ENCODE measurements around the gene NCKAP5. TPM values are rescaled to one million over a fixed set of nuclear protein-coding genes. Genes with fewer than 3 reads are reported as not detected.

Gene NCKAP5
- total and polyA plus RNA-seq, 11 donors = 0.51 to 10.5 (median 5.2) TPM

DNA sequence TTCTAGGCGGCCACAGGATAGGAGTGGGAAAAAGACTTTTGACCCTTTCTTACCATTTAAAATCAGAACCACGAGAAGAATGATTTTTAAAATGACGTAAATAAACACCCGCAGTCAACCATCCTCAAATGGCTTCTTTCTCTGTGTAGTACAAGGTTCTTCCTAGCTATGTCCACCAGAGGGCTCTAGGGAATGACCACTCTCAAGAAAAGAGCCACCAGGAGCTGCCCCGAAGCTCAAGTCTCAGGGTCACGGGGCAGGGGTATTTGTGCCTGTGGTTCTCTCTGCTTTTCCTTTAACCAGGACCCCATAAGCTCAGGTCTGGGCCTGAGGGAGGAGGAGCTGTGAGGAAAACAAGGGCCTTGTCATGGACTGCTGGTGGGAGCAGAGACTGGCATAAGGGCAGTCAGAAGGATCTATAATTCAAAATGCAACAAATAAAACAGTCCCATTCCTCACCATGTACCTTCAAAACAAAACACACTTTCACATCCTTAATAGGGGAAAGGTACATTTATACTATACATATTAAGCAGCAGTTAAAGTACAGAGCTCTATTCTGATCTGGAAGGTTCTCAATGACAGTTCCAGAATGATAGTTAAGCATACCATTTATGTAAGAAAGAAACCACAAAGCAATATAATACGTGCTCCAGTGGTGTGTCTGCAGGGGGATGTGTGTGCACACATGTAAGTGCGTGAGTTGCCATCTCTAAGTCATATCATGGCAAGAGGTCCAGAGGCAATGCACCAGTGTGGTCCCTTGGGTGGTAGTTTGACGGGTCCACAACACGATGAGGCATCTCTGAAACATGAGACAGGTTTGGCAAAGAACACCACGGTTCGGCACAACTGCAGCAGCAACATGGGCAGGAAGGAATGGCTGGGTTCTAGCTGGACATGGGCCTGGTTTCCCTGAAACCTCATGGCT is 916.9 kb downstream of the NCKAP5 start:
- H3K4me3 ChIP-seq = no peak overlapping the region
- H3K36me3 ChIP-seq = no peaks in the 10 kb centered on the region
- DNase-seq (no peak), ATAC-seq (peak in 1 of 4 donors; percentile 57)
- intact Hi-C loops (cut with DNase I) = loop anchor here in 4 of 10 donors (10.0 kb wide), 3 partner anchors 513 to 1193 kb away; no protein-coding TSS in a partner anchor
- no peaks in the 10 kb centered on the region for H3K9me3 ChIP-seq
- H3K27me3 ChIP-seq = peaks cover 0 to 9% (median 0%) of the 10 kb centered on the region in 9 donors
- WGBS, 4 donors = 57 to 82% (median 70%) methylated on average over 12 of the region's 12 CpGs
- no peak overlapping the region for H3K27ac ChIP-seq
- H3K4me1 ChIP-seq = no peaks in the 10 kb centered on the region
- TF ChIP-seq POLR2A (IDR thresholded peaks at IDR 0.05) = no peak
- TF ChIP-seq, protein P1, sequence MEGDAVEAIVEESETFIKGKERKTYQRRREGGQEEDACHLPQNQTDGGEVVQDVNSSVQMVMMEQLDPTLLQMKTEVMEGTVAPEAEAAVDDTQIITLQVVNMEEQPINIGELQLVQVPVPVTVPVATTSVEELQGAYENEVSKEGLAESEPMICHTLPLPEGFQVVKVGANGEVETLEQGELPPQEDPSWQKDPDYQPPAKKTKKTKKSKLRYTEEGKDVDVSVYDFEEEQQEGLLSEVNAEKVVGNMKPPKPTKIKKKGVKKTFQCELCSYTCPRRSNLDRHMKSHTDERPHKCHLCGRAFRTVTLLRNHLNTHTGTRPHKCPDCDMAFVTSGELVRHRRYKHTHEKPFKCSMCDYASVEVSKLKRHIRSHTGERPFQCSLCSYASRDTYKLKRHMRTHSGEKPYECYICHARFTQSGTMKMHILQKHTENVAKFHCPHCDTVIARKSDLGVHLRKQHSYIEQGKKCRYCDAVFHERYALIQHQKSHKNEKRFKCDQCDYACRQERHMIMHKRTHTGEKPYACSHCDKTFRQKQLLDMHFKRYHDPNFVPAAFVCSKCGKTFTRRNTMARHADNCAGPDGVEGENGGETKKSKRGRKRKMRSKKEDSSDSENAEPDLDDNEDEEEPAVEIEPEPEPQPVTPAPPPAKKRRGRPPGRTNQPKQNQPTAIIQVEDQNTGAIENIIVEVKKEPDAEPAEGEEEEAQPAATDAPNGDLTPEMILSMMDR (IDR thresholded peaks at IDR 0.05) = peak in 9 of 12 donors; percentile 24 to 73 (median 49)

DNA sequence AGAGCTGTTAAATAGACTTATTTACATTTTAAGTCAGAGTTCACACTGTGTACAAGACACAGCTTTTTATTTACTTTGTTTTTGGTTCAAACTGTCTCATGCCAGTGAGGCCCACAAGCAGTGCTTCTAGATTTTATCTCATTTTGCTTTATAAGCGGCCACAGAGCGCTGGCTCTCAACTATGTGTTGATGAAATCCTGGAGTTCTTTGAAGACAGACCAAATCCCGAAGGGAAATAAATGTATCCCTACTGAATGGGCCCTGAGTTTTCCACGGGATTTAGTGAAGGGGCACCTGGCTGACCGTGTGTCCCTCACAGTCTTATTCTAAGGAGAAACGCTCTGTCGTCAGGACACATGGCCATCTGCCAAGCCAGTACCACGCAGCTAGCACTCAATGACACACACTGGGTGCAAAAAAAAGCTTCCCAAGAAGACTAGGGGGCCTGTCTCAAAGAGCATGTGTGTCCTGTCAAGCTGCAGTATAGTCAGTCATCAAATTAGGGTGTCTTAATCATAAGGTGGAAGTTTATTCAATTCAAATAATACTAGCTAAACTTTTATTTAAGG is 921.6 kb downstream of the NCKAP5 start:
- Histone ChIP-seq H3K4me3 (no peak overlapping the region), H3K9me3 (no peaks in the 10 kb centered on the region), H3K27me3 (peaks cover 0 to 22% (median 0%) of the 10 kb centered on the region in 9 donors), H3K4me1 (no peaks in the 10 kb centered on the region), H3K36me3 (no peaks in the 10 kb centered on the region), H3K27ac (no peak overlapping the region)
- no peak for DNase-seq
- no peak for ATAC-seq
- intact Hi-C loops (cut with DNase I) = no loop called here
- TF ChIP-seq, protein P1 (IDR thresholded peaks at IDR 0.05) = no peak
- no peak for TF ChIP-seq POLR2A (IDR thresholded peaks at IDR 0.05)
- 72 to 81% (median 76%) methylated on average over 8 of the region's 8 CpGs for WGBS, 4 donors

GRCh38 chr2:132645722-132646539 is 922.3 kb downstream of the NCKAP5 start:
- no peaks in the 10 kb centered on the region for H3K36me3 ChIP-seq
- ATAC-seq (peak in 1 of 4 donors; percentile 49), DNase-seq (no peak)
- WGBS, 4 donors = 82 to 87% (median 84%) methylated on average over 18 of the region's 18 CpGs
- no peak overlapping the region for H3K4me3 ChIP-seq
- H3K27me3 ChIP-seq = peaks cover 0 to 22% (median 0%) of the 10 kb centered on the region in 9 donors
- H3K9me3 ChIP-seq = no peaks in the 10 kb centered on the region
- H3K4me1 ChIP-seq = no peaks in the 10 kb centered on the region
- no peak overlapping the region for H3K27ac ChIP-seq
- TF ChIP-seq, protein P1 (IDR thresholded peaks at IDR 0.05) = no peak
- no peak for TF ChIP-seq POLR2A (IDR thresholded peaks at IDR 0.05)
- intact Hi-C loops (cut with DNase I) = no loop called here
